GM21526 (cell line): ENCODE data around the gene AP1G2.

Experiments used
- ATAC-seq: cut with Tn5 transposase; IDR thresholded peaks from one replicate; pipeline ENCODE4 v1.9.1; 2021; ENCODE audit warnings: moderate library complexity; ENCODE audit not compliant: unreplicated experiment, low FRiP score

AP1G2 gene

GRCh38 chr14:23558346-23559009, 9.1 kb downstream of the AP1G2 start:
- no peak for ATAC-seq

- ATAC-seq: no peak
Measured at GRCh38 chr14:23557946-23558345, 9.6 kb downstream of the AP1G2 start.

GRCh38 chr14:23557521-23557920, 10.1 kb downstream of the AP1G2 start:
- no peak for ATAC-seq

- no peak for ATAC-seq
Measured at GRCh38 chr14:23556700-23557440, 10.7 kb downstream of the AP1G2 start.

- ATAC-seq: peak; percentile 72
Measured at GRCh38 chr14:23555882-23556699, 11.5 kb downstream of the AP1G2 start, which contains the start of gene THTPA. Gene THTPA (plus strand): TSS chr14:23556271. CDS start chr14:23556758, 487 bp downstream.

GRCh38 chr14:23555533-23555881, 12.1 kb downstream of the AP1G2 start:
- ATAC-seq: no peak

- peak; percentile 70 for ATAC-seq
Measured at GRCh38 chr14:23551266-23552028, 16.1 kb downstream of the AP1G2 start, which contains the start of gene ZFHX2. Gene ZFHX2 (minus strand): TSS chr14:23551765. CDS start chr14:23535325, 16,440 bp downstream.

- ATAC-seq: no peak
Measured at GRCh38 chr14:23550812-23551265, 16.8 kb downstream of the AP1G2 start.

GRCh38 chr14:23550131-23550811, 17.3 kb downstream of the AP1G2 start:
- ATAC-seq: no peak

- ATAC-seq: no peak
Measured at GRCh38 chr14:23548351-23549318, 19.0 kb downstream of the AP1G2 start.

GRCh38 chr14:23547924-23548323, 19.7 kb downstream of the AP1G2 start:
- no peak for ATAC-seq

- no peak for ATAC-seq
Measured at GRCh38 chr14:23546450-23547035, 21.0 kb downstream of the AP1G2 start.

GRCh38 chr14:23545740-23546365, 21.7 kb downstream of the AP1G2 start:
- ATAC-seq: no peak

GRCh38 chr14:23544511-23545447, 22.8 kb downstream of the AP1G2 start:
- ATAC-seq: no peak

- ATAC-seq: no peak
Measured at GRCh38 chr14:23543403-23543802, 24.2 kb downstream of the AP1G2 start.

- no peak for ATAC-seq
Measured at GRCh38 chr14:23542261-23542660, 25.3 kb downstream of the AP1G2 start.

- ATAC-seq: no peak
Measured at GRCh38 chr14:23540141-23540469, 27.5 kb downstream of the AP1G2 start.
